WTC11 (cell line): ENCODE results near the gene HLA-DOB. TPM values are rescaled to one million over a fixed set of nuclear protein-coding genes. Genes with fewer than 3 reads are reported as not detected.

Source experiments
- ATAC-seq: fragments of 200-7000 bp; cut with Tn5 transposase; 2 replicates; pipeline ENCODE4 v1.10.0; 2021; ENCODE audit warnings: mild to moderate bottlenecking, moderate library complexity
- CTCF ChIA-PET: fragments of 300-600 bp; sonication (Branson Sonifier 250); formaldehyde crosslinking; loops from one replicate; lab custom pipeline; 2021; ENCODE audit warnings: antibody characterized with exemption; lab: Charles Lee
- POLR2A ChIA-PET: fragments of 350-600 bp; sonication (Branson Sonifier 250); formaldehyde crosslinking; loops from one replicate; lab custom pipeline; 2021; ENCODE audit warnings: antibody characterized with exemption; lab: Charles Lee
- DNase-seq: peaks from one replicate; pipeline ENCODE4 v3.0.0; 2021; ENCODE audit warnings: low spot score
- H3K27ac Mint-ChIP-seq: 2 replicates; pipeline ENCODE4 v1.8.0; 2021; ENCODE audit warnings: mixed read lengths
- H3K27me3 Mint-ChIP-seq: 2 replicates; pipeline ENCODE4 v1.8.0; 2021; ENCODE audit warnings: low read depth, mild to moderate bottlenecking, moderate library complexity, mixed read lengths
- H3K36me3 Mint-ChIP-seq: 2 replicates; pipeline ENCODE4 v1.8.0; 2021; ENCODE audit warnings: mixed read lengths
- H3K4me1 Mint-ChIP-seq: 2 replicates; pipeline ENCODE4 v1.8.0; 2022; ENCODE audit warnings: mixed read lengths
- H3K4me3 Mint-ChIP-seq: 2 replicates; pipeline ENCODE4 v1.8.0; 2021; ENCODE audit warnings: mild to moderate bottlenecking, moderate library complexity, mixed read lengths
- H3K9me3 Mint-ChIP-seq: 2 replicates; pipeline ENCODE4 v1.8.0; 2021; ENCODE audit warnings: mixed read lengths
- ATF1 ChIP-seq: sonication (generic); formaldehyde crosslinking; IDR thresholded peaks from 2 replicates; pipeline ENCODE4 v1.8.1; 2023; ENCODE audit warnings: mild to moderate bottlenecking, moderate library complexity, missing genetic modification reagents
- CREM ChIP-seq: sonication (generic); formaldehyde crosslinking; IDR thresholded peaks from 2 replicates; pipeline ENCODE4 v1.8.1; 2022; ENCODE audit warnings: mild to moderate bottlenecking, missing genetic modification reagents, moderate library complexity
- FOXK1 ChIP-seq: sonication (generic); formaldehyde crosslinking; IDR thresholded peaks from 2 replicates; pipeline ENCODE4 v1.8.0; 2022; ENCODE audit warnings: mild to moderate bottlenecking, moderate library complexity, missing genetic modification reagents
- FOXP1 ChIP-seq: sonication (generic); formaldehyde crosslinking; IDR thresholded peaks from 2 replicates; pipeline ENCODE4 v1.8.0; 2022; ENCODE audit warnings: missing genetic modification reagents, mild to moderate bottlenecking, moderate library complexity, borderline replicate concordance
- NFATC4 ChIP-seq: fragments of 250-450 bp; sonication (Bioruptor Pico); IDR thresholded peaks from 2 replicates; pipeline ENCODE4 v1.9.0; 2021; ENCODE audit warnings: mild to moderate bottlenecking
- SMAD3 ChIP-seq: sonication (generic); formaldehyde crosslinking; IDR thresholded peaks from 2 replicates; pipeline ENCODE4 v1.8.0; 2022; ENCODE audit warnings: missing genetic modification reagents, mild to moderate bottlenecking, borderline replicate concordance
- SOX15 ChIP-seq: fragments of 250-450 bp; sonication (Bioruptor Pico); IDR thresholded peaks from 2 replicates; pipeline ENCODE4 v1.9.0; 2021; ENCODE audit warnings: mild to moderate bottlenecking
- total RNA-seq: library from RNA; stranded (reverse); gene quantifications from 3 replicates; pipeline ENCODE4 v1.2.3, GENCODE V29; 2021
- TF ChIP-seq, protein P1 (sequence below): sonication (generic); formaldehyde crosslinking; IDR thresholded peaks from 2 replicates; pipeline ENCODE4 v1.8.0; 2022; ENCODE audit warnings: missing genetic modification reagents
- TF ChIP-seq, protein P2 (sequence below): fragments of 250-450 bp; sonication (Bioruptor Pico); IDR thresholded peaks from 2 replicates; pipeline ENCODE4 v1.9.0; 2021; ENCODE audit warnings: mild to moderate bottlenecking, borderline replicate concordance
- TF ChIP-seq, protein P3 (sequence below): sonication (generic); formaldehyde crosslinking; IDR thresholded peaks from 2 replicates; pipeline ENCODE4 v1.8.1; 2022; ENCODE audit warnings: low read depth, mild to moderate bottlenecking, moderate library complexity, missing genetic modification reagents, borderline replicate concordance
- TF ChIP-seq, protein P4 (sequence below): sonication (generic); formaldehyde crosslinking; IDR thresholded peaks from 2 replicates; pipeline ENCODE4 v1.8.0; 2022; ENCODE audit warnings: mild to moderate bottlenecking, missing genetic modification reagents
- TF ChIP-seq, protein P5 (sequence below): fragments of 250-450 bp; sonication (Bioruptor Pico); IDR thresholded peaks from 2 replicates; pipeline ENCODE4 v1.9.0; 2021; ENCODE audit warnings: mild to moderate bottlenecking

HLA-DOB gene
- total RNA-seq, 1 experiment from 2014 or later: 0.15 TPM

DNA sequence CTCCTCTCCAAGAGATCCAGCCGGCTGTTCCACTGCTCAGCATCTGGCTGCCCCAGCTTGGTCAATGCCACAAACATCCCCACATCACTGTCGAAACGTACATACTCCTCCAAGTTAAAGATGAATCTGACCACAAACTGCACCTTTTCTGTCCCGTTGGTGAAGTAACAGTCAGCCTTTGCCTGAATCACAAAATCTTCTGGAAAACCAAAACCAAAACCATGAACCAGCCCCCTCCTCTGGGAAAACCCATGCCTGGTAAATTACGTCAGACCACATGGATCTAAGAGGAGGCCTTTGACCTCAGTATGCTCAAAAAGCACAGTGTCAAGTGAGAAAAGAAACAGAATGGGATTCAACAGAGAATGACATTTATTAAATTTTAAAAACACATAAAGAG lies 1.7 kb downstream of the HLA-DOB start (continued):
- TF ChIP-seq, protein P1, sequence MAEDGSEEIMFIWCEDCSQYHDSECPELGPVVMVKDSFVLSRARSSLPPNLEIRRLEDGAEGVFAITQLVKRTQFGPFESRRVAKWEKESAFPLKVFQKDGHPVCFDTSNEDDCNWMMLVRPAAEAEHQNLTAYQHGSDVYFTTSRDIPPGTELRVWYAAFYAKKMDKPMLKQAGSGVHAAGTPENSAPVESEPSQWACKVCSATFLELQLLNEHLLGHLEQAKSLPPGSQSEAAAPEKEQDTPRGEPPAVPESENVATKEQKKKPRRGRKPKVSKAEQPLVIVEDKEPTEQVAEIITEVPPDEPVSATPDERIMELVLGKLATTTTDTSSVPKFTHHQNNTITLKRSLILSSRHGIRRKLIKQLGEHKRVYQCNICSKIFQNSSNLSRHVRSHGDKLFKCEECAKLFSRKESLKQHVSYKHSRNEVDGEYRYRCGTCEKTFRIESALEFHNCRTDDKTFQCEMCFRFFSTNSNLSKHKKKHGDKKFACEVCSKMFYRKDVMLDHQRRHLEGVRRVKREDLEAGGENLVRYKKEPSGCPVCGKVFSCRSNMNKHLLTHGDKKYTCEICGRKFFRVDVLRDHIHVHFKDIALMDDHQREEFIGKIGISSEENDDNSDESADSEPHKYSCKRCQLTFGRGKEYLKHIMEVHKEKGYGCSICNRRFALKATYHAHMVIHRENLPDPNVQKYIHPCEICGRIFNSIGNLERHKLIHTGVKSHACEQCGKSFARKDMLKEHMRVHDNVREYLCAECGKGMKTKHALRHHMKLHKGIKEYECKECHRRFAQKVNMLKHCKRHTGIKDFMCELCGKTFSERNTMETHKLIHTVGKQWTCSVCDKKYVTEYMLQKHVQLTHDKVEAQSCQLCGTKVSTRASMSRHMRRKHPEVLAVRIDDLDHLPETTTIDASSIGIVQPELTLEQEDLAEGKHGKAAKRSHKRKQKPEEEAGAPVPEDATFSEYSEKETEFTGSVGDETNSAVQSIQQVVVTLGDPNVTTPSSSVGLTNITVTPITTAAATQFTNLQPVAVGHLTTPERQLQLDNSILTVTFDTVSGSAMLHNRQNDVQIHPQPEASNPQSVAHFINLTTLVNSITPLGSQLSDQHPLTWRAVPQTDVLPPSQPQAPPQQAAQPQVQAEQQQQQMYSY (CRISPR knock-in tag): no peak

DNA sequence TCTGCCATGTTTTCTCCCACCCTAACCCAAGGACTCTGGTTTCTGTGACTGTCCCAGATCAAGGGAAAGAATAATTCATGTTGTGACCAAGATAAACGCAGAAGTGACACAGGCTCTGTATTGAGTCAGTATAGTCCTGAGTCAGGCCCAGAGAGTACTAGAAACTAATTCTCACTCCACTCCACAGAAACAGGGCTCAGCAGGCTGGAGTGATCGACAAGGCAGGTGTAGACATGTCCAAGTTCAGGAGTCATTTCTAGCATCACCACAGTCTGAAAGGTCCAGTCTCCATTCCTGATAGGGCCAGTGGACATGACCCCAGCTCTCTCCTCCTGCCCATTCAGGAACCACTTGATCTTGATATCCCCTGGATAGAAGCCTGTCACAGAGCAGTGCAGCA lies 2.7 kb downstream of the HLA-DOB start:
- H3K27me3 Mint-ChIP-seq: peaks cover 16% of the 10 kb centered on the region
- H3K4me1 Mint-ChIP-seq: no peaks in the 10 kb centered on the region
- TF ChIP-seq FOXP1: no peak
- TF ChIP-seq, protein P2, sequence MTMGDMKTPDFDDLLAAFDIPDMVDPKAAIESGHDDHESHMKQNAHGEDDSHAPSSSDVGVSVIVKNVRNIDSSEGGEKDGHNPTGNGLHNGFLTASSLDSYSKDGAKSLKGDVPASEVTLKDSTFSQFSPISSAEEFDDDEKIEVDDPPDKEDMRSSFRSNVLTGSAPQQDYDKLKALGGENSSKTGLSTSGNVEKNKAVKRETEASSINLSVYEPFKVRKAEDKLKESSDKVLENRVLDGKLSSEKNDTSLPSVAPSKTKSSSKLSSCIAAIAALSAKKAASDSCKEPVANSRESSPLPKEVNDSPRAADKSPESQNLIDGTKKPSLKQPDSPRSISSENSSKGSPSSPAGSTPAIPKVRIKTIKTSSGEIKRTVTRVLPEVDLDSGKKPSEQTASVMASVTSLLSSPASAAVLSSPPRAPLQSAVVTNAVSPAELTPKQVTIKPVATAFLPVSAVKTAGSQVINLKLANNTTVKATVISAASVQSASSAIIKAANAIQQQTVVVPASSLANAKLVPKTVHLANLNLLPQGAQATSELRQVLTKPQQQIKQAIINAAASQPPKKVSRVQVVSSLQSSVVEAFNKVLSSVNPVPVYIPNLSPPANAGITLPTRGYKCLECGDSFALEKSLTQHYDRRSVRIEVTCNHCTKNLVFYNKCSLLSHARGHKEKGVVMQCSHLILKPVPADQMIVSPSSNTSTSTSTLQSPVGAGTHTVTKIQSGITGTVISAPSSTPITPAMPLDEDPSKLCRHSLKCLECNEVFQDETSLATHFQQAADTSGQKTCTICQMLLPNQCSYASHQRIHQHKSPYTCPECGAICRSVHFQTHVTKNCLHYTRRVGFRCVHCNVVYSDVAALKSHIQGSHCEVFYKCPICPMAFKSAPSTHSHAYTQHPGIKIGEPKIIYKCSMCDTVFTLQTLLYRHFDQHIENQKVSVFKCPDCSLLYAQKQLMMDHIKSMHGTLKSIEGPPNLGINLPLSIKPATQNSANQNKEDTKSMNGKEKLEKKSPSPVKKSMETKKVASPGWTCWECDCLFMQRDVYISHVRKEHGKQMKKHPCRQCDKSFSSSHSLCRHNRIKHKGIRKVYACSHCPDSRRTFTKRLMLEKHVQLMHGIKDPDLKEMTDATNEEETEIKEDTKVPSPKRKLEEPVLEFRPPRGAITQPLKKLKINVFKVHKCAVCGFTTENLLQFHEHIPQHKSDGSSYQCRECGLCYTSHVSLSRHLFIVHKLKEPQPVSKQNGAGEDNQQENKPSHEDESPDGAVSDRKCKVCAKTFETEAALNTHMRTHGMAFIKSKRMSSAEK: no peak
- no peak for TF ChIP-seq SMAD3 (CRISPR knock-in tag)
- TF ChIP-seq, protein P3, sequence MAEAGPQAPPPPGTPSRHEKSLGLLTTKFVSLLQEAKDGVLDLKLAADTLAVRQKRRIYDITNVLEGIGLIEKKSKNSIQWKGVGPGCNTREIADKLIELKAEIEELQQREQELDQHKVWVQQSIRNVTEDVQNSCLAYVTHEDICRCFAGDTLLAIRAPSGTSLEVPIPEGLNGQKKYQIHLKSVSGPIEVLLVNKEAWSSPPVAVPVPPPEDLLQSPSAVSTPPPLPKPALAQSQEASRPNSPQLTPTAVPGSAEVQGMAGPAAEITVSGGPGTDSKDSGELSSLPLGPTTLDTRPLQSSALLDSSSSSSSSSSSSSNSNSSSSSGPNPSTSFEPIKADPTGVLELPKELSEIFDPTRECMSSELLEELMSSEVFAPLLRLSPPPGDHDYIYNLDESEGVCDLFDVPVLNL (CRISPR knock-in tag): no peak
- TF ChIP-seq FOXK1 (CRISPR knock-in tag): no peak
- TF ChIP-seq CREM (CRISPR knock-in tag): no peak
- TF ChIP-seq, protein P4, sequence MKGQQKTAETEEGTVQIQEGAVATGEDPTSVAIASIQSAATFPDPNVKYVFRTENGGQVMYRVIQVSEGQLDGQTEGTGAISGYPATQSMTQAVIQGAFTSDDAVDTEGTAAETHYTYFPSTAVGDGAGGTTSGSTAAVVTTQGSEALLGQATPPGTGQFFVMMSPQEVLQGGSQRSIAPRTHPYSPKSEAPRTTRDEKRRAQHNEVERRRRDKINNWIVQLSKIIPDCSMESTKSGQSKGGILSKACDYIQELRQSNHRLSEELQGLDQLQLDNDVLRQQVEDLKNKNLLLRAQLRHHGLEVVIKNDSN (CRISPR knock-in tag): no peak
- no peak for TF ChIP-seq ATF1 (CRISPR knock-in tag)
- TF ChIP-seq NFATC4 (CRISPR knock-in tag): no peak
- TF ChIP-seq, protein P5, sequence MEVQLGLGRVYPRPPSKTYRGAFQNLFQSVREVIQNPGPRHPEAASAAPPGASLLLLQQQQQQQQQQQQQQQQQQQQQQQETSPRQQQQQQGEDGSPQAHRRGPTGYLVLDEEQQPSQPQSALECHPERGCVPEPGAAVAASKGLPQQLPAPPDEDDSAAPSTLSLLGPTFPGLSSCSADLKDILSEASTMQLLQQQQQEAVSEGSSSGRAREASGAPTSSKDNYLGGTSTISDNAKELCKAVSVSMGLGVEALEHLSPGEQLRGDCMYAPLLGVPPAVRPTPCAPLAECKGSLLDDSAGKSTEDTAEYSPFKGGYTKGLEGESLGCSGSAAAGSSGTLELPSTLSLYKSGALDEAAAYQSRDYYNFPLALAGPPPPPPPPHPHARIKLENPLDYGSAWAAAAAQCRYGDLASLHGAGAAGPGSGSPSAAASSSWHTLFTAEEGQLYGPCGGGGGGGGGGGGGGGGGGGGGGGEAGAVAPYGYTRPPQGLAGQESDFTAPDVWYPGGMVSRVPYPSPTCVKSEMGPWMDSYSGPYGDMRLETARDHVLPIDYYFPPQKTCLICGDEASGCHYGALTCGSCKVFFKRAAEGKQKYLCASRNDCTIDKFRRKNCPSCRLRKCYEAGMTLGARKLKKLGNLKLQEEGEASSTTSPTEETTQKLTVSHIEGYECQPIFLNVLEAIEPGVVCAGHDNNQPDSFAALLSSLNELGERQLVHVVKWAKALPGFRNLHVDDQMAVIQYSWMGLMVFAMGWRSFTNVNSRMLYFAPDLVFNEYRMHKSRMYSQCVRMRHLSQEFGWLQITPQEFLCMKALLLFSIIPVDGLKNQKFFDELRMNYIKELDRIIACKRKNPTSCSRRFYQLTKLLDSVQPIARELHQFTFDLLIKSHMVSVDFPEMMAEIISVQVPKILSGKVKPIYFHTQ: no peak
- no peak for TF ChIP-seq SOX15 (CRISPR knock-in tag)
- TF ChIP-seq, all 79 proteins: peak for 0
- Mint-ChIP-seq H3K27ac (no peak overlapping the region), H3K4me3 (no peak overlapping the region), H3K36me3 (no peaks in the 10 kb centered on the region), H3K9me3 (no peaks in the 10 kb centered on the region)
- POLR2A ChIA-PET: no interaction called here
- CTCF ChIA-PET: interaction anchor here (1.6 kb wide), 1 partner anchor 24 kb away, joined by 6 read pairs; the partner anchor contains the start of gene TAP2
- DNase-seq (no peak), ATAC-seq (no peak)
